Activated CD8-positive, alpha-beta T cell treated with anti-CD3 and anti-CD28 coated beads for 36 hours (primary cell): ENCODE data around the gene RNF157. TPM values are rescaled to one million over a fixed set of nuclear protein-coding genes. Genes with fewer than 3 reads are reported as not detected.
"Not testable (repeated sequence)": the region's sequence is repeated elsewhere in the genome, so short reads cannot be mapped to it uniquely, and the experiment has no call there.

ENCODE experiments used
- ATAC-seq: fragments of 200-7000 bp; cut with Tn5 transposase; one replicate; pipeline ENCODE4 v1.10.0; 2021; ENCODE audit warnings: mild to moderate bottlenecking, moderate library complexity
- CTCF ChIA-PET: fragments of 350-600 bp; sonication (Branson Sonifier 250); formaldehyde crosslinking; loops from one replicate; lab custom pipeline; 2021; ENCODE audit warnings: antibody characterized with exemption; lab: Charles Lee
- POLR2A ChIA-PET: fragments of 350-600 bp; sonication (Branson Sonifier 250); formaldehyde crosslinking; loops from one replicate; lab custom pipeline; 2021; ENCODE audit warnings: antibody characterized with exemption; lab: Charles Lee
- DNase-seq: peaks from one replicate; pipeline ENCODE4 v3.0.0-alpha.2; 2020
- H3K27ac Mint-ChIP-seq: one replicate; pipeline ENCODE4 v1.8.0; 2021; ENCODE audit warnings: mild to moderate bottlenecking, mixed read lengths
- H3K27me3 Mint-ChIP-seq: one replicate; pipeline ENCODE4 v1.8.0; 2021; ENCODE audit warnings: mixed read lengths
- H3K36me3 Mint-ChIP-seq: one replicate; pipeline ENCODE4 v1.8.0; 2021; ENCODE audit warnings: low read depth, mixed read lengths
- H3K4me1 Mint-ChIP-seq: one replicate; pipeline ENCODE4 v1.8.0; 2021; ENCODE audit warnings: low read depth, mixed read lengths
- H3K4me3 Mint-ChIP-seq: one replicate; pipeline ENCODE4 v1.8.0; 2021; ENCODE audit warnings: mild to moderate bottlenecking, moderate library complexity, mixed read lengths
- H3K9me3 Mint-ChIP-seq: one replicate; pipeline ENCODE4 v1.8.0; 2021; ENCODE audit warnings: mixed read lengths
- CTCF ChIP-seq: fragments of 200-600 bp; IDR thresholded peaks from one replicate; pipeline ENCODE4 v1.8.0; 2022; ENCODE audit warnings: antibody characterized with exemption, mild to moderate bottlenecking
- intact Hi-C: fragments of 100-400 bp; cut with micrococcal nuclease; formaldehyde crosslinking; loops from one replicate; pipeline ENCODE4 v1.10.0; 2022
- total RNA-seq, 2 experiments: library from RNA; stranded (reverse); gene quantifications; one replicate each; pipeline ENCODE4 v1.2.3, GENCODE V29; 2021

The RNF157 gene
- total RNA-seq, 2 experiments from 2014 or later: 37.2 to 44.5 TPM

- Mint-ChIP-seq H3K4me1 (peaks cover 70% of the 10 kb centered on the region), H3K27me3 (no peaks in the 10 kb centered on the region), H3K4me3 (no peak overlapping the region), H3K9me3 (no peaks in the 10 kb centered on the region), H3K36me3 (peaks cover 24% of the 10 kb centered on the region), H3K27ac (peak overlapping the region; percentile 72)
- TF ChIP-seq CTCF: no peak
- no peak for ATAC-seq
- CTCF ChIA-PET: interaction anchor here (0.8 to 7.4 kb wide), 10 partner anchors 9 to 91 kb away, joined by 3 to 50 read pairs (median 4); no protein-coding TSS in a partner anchor
- intact Hi-C loops: no loop called here
- DNase-seq: no peak
- POLR2A ChIA-PET: interaction anchor here (0.9 to 21.1 kb wide), 7 partner anchors 7 to 76 kb away, joined by 3 to 700 read pairs (median 4); partner anchors contain the start of gene UBALD2
These were observed 51.9 kb downstream of the RNF157 start for GRCh38 chr17:76188213-76189016.

GRCh38 chr17:76186774-76187173 lies 53.5 kb downstream of the RNF157 start:
- H3K4me3 Mint-ChIP-seq, H3K9me3 Mint-ChIP-seq, DNase-seq, ATAC-seq, H3K27me3 Mint-ChIP-seq, intact Hi-C loops: not testable (repeated sequence)
- ChIA-PET CTCF (interaction anchor here (1.1 to 7.4 kb wide), 3 partner anchors 12 to 93 kb away, joined by 3 to 50 read pairs (median 4); no protein-coding TSS in a partner anchor), POLR2A (interaction anchor here (21.1 kb wide), 1 partner anchor 77 kb away, joined by 700 read pairs; the partner anchor contains the start of gene UBALD2)
- peaks cover 61% of the 10 kb centered on the region for H3K4me1 Mint-ChIP-seq
- H3K36me3 Mint-ChIP-seq: peaks cover 26% of the 10 kb centered on the region
- peak overlapping the region; percentile 76 for H3K27ac Mint-ChIP-seq

GRCh38 chr17:76184290-76184689 lies 56.0 kb downstream of the RNF157 start:
- ATAC-seq (no peak), DNase-seq (no peak)
- no peak for TF ChIP-seq CTCF
- CTCF ChIA-PET: interaction anchor here (1.0 to 9.0 kb wide), 11 partner anchors 10 to 95 kb away, joined by 3 to 95 read pairs (median 4); partner anchors contain the start of genes FOXJ1 and UBALD2
- intact Hi-C loops: loop anchor here (5.0 kb wide), 2 partner anchors 37 to 62 kb away; no protein-coding TSS in a partner anchor
- POLR2A ChIA-PET: interaction anchor here (1.0 to 21.1 kb wide), 5 partner anchors 7 to 109 kb away, joined by 4 to 700 read pairs (median 27); partner anchors contain the start of genes GALR2 and UBALD2
- Mint-ChIP-seq H3K36me3 (peaks cover 31% of the 10 kb centered on the region), H3K4me3 (no peak overlapping the region), H3K27ac (peak overlapping the region; percentile 82), H3K4me1 (peaks cover 64% of the 10 kb centered on the region), H3K9me3 (no peaks in the 10 kb centered on the region), H3K27me3 (no peaks in the 10 kb centered on the region)

- CTCF ChIA-PET: interaction anchor here (0.7 to 9.0 kb wide), 22 partner anchors 10 to 168 kb away, joined by 3 to 95 read pairs (median 8); partner anchors contain the start of genes FOXJ1 and UBALD2
- POLR2A ChIA-PET: interaction anchor here (0.6 to 21.1 kb wide), 16 partner anchors 9 to 97 kb away, joined by 3 to 700 read pairs (median 4); partner anchors contain the start of genes EXOC7, FOXJ1 and UBALD2
- intact Hi-C loops: loop anchor here (5.0 kb wide), 2 partner anchors 35 to 60 kb away; no protein-coding TSS in a partner anchor
- H3K4me3 Mint-ChIP-seq: peak overlapping the region; percentile 56
- H3K27me3 Mint-ChIP-seq: no peaks in the 10 kb centered on the region
- peaks cover 65% of the 10 kb centered on the region for H3K4me1 Mint-ChIP-seq
- DNase-seq (peak; percentile 99), ATAC-seq (peak; percentile 80)
- peak overlapping the region; percentile 96 for H3K27ac Mint-ChIP-seq
- H3K36me3 Mint-ChIP-seq: peaks cover 26% of the 10 kb centered on the region
- H3K9me3 Mint-ChIP-seq: no peaks in the 10 kb centered on the region
- peak; percentile 73 for TF ChIP-seq CTCF
These were observed 58.1 kb downstream of the RNF157 start for GRCh38 chr17:76182016-76182764.
